Stimulated activated CD4-positive, alpha-beta T cell treated with anti-CD3 and anti-CD28 coated beads, Interleukin-2, amount 100 ng/mL, for 4 hours (primary cell): ENCODE data around the gene NRBP1.

ENCODE experiments used
- DNase-seq: peaks from one replicate; pipeline ENCODE4 v3.0.0-alpha.2; 2020; ENCODE audit warnings: low read depth

NRBP1 gene

GRCh38 chr2:27428213-27428977 lies at the start of gene NRBP1:
Gene NRBP1, plus strand, starts transcription at chr2:27428631. Its CDS starts 4,643 bp downstream, at chr2:27433274.
- DNase-seq: peak; percentile 85

- no peak for DNase-seq
Observed at GRCh38 chr2:27378809-27379290, 49.6 kb upstream of the NRBP1 start.

GRCh38 chr2:27379383-27379835 lies 49.0 kb upstream of the NRBP1 start:
- no peak for DNase-seq

GRCh38 chr2:27379836-27380625 lies 48.4 kb upstream of the NRBP1 start:
- DNase-seq: no peak

- peak; percentile 81 for DNase-seq
Observed at GRCh38 chr2:27380626-27381545, 47.5 kb upstream of the NRBP1 start, which contains the start of gene ZNF513. Gene ZNF513, minus strand, starts transcription at chr2:27380734. Its CDS starts 208 bp downstream, at chr2:27380526.

GRCh38 chr2:27381577-27382181 lies 46.8 kb upstream of the NRBP1 start:
- no peak for DNase-seq

- no peak for DNase-seq
Observed at GRCh38 chr2:27390822-27391679, 37.4 kb upstream of the NRBP1 start.

GRCh38 chr2:27393225-27393624 lies 35.2 kb upstream of the NRBP1 start:
- no peak for DNase-seq

- DNase-seq: no peak
Observed at GRCh38 chr2:27398962-27399361, 29.5 kb upstream of the NRBP1 start.

GRCh38 chr2:27400348-27401135 lies 27.9 kb upstream of the NRBP1 start:
- no peak for DNase-seq

GRCh38 chr2:27407798-27408491 lies 20.5 kb upstream of the NRBP1 start:
- DNase-seq: no peak

GRCh38 chr2:27408601-27409320 lies 19.7 kb upstream of the NRBP1 start:
- DNase-seq: no peak

- DNase-seq: peak; percentile 93
Observed at GRCh38 chr2:27409321-27410073, 18.9 kb upstream of the NRBP1 start, which contains the start of gene PPM1G. Gene PPM1G, minus strand, starts transcription at chr2:27409591. Its CDS starts 169 bp downstream, at chr2:27409422.

- no peak for DNase-seq
Observed at GRCh38 chr2:27412419-27413152, 15.8 kb upstream of the NRBP1 start.

GRCh38 chr2:27416151-27416550 lies 12.3 kb upstream of the NRBP1 start:
- DNase-seq: no peak

GRCh38 chr2:27420996-27421395 lies 7.4 kb upstream of the NRBP1 start:
- DNase-seq: no peak
